GM12874 (cell line): Measurements from ENCODE around the gene MST1.

Experiments used
- CTCF ChIP-seq: IDR thresholded peaks from 2 replicates; pipeline ENCODE4 v1.5.1; 2011; ENCODE audit warnings: low read depth, mild to moderate bottlenecking, control low read depth, low read length, moderate library complexity; ENCODE audit not compliant: insufficient read depth

Gene MST1

GRCh38 chr3:49727154-49727923 is 38.1 kb upstream of the MST1 start:
- TF ChIP-seq CTCF: no peak

- TF ChIP-seq CTCF: no peak
Observed at GRCh38 chr3:49725906-49726681, 36.8 kb upstream of the MST1 start.

- TF ChIP-seq CTCF: no peak
Observed at GRCh38 chr3:49724586-49724985, 35.3 kb upstream of the MST1 start.

- TF ChIP-seq CTCF: no peak
Observed at GRCh38 chr3:49723628-49724551, 34.6 kb upstream of the MST1 start, which contains the start of gene GMPPB. TSS of gene GMPPB (minus strand) at chr3:49723951. CDS start at chr3:49723726, 225 bp downstream.

GRCh38 chr3:49723296-49723627 is 34.0 kb upstream of the MST1 start:
- no peak for TF ChIP-seq CTCF

- TF ChIP-seq CTCF: no peak
Observed at GRCh38 chr3:49722896-49723295, 33.6 kb upstream of the MST1 start.
